ENCODE data around the gene DCDC1. TPM values are rescaled to one million over a fixed set of nuclear protein-coding genes. Genes with fewer than 3 reads are reported as not detected.
"Not testable (repeated sequence)": the region's sequence is repeated elsewhere in the genome, so short reads cannot be mapped to it uniquely, and the experiment has no call there.

Gene DCDC1
- total RNA-seq, 2 experiments from 2014 or later, result 0.21 to 0.27 TPM

GRCh38 chr11:31340903-31341572 lies 28.5 kb downstream of the DCDC1 start:
- ChIA-PET CTCF (interaction anchor here (1.6 kb wide), 1 partner anchor 29 kb away, joined by 3 read pairs; the partner anchor contains the start of genes DCDC1 and DNAJC24), POLR2A (no interaction called here)

GRCh38 chr11:31337806-31338205 lies 31.7 kb downstream of the DCDC1 start:
- ChIA-PET POLR2A (no interaction called here), CTCF (no interaction called here)

GRCh38 chr11:31328697-31329096 lies 40.8 kb downstream of the DCDC1 start:
- POLR2A ChIA-PET, result no interaction called here
- CTCF ChIA-PET, result no interaction called here

GRCh38 chr11:31327417-31327816 lies 42.1 kb downstream of the DCDC1 start:
- ChIA-PET CTCF (no interaction called here), POLR2A (no interaction called here)

- ChIA-PET POLR2A (no interaction called here), CTCF (no interaction called here)
Observed at GRCh38 chr11:31326470-31327148, 42.9 kb downstream of the DCDC1 start.

- ChIA-PET CTCF (no interaction called here), POLR2A (no interaction called here)
Observed at GRCh38 chr11:31325160-31325559, 44.4 kb downstream of the DCDC1 start.

- POLR2A ChIA-PET, result no interaction called here
- CTCF ChIA-PET, result no interaction called here
Observed at GRCh38 chr11:31323145-31323544, 46.4 kb downstream of the DCDC1 start.

GRCh38 chr11:31321494-31321893 lies 48.0 kb downstream of the DCDC1 start:
- CTCF ChIA-PET, POLR2A ChIA-PET: not testable (repeated sequence)

GRCh38 chr11:31303644-31304180 lies 65.8 kb downstream of the DCDC1 start:
- POLR2A ChIA-PET, result no interaction called here
- CTCF ChIA-PET, result no interaction called here

GRCh38 chr11:31301549-31302510 lies 67.7 kb downstream of the DCDC1 start:
- ChIA-PET CTCF (no interaction called here), POLR2A (no interaction called here)

- POLR2A ChIA-PET, result no interaction called here
- CTCF ChIA-PET, result no interaction called here
Observed at GRCh38 chr11:31295308-31295707, 74.2 kb downstream of the DCDC1 start.

GRCh38 chr11:31273527-31273926 lies 96.0 kb downstream of the DCDC1 start:
- POLR2A ChIA-PET, CTCF ChIA-PET: not testable (repeated sequence)

GRCh38 chr11:31267720-31268119 lies 101.8 kb downstream of the DCDC1 start:
- ChIA-PET CTCF (no interaction called here), POLR2A (no interaction called here)

GRCh38 chr11:31264834-31265233 lies 104.7 kb downstream of the DCDC1 start:
- POLR2A ChIA-PET, result no interaction called here
- CTCF ChIA-PET, result no interaction called here

GRCh38 chr11:31262761-31263160 lies 106.8 kb downstream of the DCDC1 start:
- ChIA-PET POLR2A (no interaction called here), CTCF (no interaction called here)

- POLR2A ChIA-PET, result no interaction called here
- CTCF ChIA-PET, result no interaction called here
Observed at GRCh38 chr11:31259797-31260196, 109.7 kb downstream of the DCDC1 start.

GRCh38 chr11:31254415-31254814 lies 115.1 kb downstream of the DCDC1 start:
- POLR2A ChIA-PET, result no interaction called here
- CTCF ChIA-PET, result no interaction called here

GRCh38 chr11:31248768-31249167 lies 120.8 kb downstream of the DCDC1 start:
- ChIA-PET POLR2A (no interaction called here), CTCF (no interaction called here)

- CTCF ChIA-PET, result no interaction called here
- POLR2A ChIA-PET, result no interaction called here
Observed at GRCh38 chr11:31247321-31247720, 122.2 kb downstream of the DCDC1 start.

- CTCF ChIA-PET, result no interaction called here
- POLR2A ChIA-PET, result interaction anchor here (0.5 kb wide), 1 partner anchor 422 kb away, joined by 4 read pairs; no protein-coding TSS in a partner anchor
Observed at GRCh38 chr11:31246451-31247165, 122.9 kb downstream of the DCDC1 start.

Data from activated CD8-positive, alpha-beta memory T cell treated with anti-CD3 and anti-CD28 coated beads for 36 hours (primary cell).